ENCODE data around the gene CRIP1. TPM values are rescaled to one million over a fixed set of nuclear protein-coding genes. Genes with fewer than 3 reads are reported as not detected.

CRIP1 gene
- total and polyA plus RNA-seq, 12 donors = 34.0 to 170 (median 56.0) TPM

DNA sequence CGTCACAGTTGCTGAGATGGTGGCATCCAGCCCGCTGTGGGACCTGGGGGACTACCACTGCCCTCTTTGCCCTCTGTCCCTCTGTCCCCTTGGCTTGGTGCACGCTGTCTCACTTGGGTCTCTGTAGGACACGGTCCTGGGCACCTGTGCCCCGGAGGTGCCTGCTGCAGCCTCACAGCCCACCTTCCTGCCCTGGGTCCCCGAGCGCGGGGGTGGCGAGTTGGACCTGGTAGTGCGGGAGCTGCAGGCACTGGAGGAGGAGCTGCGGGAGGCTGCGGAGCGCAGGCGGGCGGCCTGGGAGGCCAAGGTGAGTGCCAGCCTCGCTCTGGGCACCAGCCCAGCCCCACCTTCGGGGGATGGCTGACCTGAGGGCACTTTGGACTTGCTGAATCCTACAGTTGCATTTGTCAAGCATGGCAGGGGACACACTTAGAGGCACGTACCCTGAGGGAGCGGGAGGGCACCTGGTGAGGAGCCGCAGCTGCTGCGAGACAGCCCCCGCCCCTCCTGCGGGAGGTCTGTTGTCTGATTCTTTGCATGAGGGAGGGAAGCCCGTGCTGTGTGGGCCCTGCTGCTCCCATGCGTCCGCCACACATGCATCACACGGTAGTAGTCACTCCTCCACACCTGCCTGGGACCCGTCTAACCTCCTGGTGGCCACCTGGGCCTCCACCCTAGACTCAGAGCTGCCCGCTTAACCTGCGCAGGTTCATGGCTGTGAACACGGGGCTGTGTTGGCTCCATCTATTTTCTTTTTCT lies 11.2 kb downstream of the CRIP1 start:
- intact Hi-C loops (cut with DNase I) = no loop called here
- no peaks in the 10 kb centered on the region for H3K9me3 ChIP-seq
- 93 to 94% methylated on average over 31 of the region's 31 CpGs for WGBS, 2 donors
- H3K27me3 ChIP-seq = no peaks in the 10 kb centered on the region
- DNase-seq = peak in 1 of 2 donors; percentile 18
- H3K27ac ChIP-seq = no peak overlapping the region
- no peak for ATAC-seq
- H3K36me3 ChIP-seq = peaks cover 0 to 11% (median 0%) of the 10 kb centered on the region in 9 donors
- TF ChIP-seq, protein P1, sequence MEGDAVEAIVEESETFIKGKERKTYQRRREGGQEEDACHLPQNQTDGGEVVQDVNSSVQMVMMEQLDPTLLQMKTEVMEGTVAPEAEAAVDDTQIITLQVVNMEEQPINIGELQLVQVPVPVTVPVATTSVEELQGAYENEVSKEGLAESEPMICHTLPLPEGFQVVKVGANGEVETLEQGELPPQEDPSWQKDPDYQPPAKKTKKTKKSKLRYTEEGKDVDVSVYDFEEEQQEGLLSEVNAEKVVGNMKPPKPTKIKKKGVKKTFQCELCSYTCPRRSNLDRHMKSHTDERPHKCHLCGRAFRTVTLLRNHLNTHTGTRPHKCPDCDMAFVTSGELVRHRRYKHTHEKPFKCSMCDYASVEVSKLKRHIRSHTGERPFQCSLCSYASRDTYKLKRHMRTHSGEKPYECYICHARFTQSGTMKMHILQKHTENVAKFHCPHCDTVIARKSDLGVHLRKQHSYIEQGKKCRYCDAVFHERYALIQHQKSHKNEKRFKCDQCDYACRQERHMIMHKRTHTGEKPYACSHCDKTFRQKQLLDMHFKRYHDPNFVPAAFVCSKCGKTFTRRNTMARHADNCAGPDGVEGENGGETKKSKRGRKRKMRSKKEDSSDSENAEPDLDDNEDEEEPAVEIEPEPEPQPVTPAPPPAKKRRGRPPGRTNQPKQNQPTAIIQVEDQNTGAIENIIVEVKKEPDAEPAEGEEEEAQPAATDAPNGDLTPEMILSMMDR (IDR thresholded peaks at IDR 0.05) = no peak
- H3K4me3 ChIP-seq = no peak overlapping the region
- peaks cover 0 to 15% (median 6%) of the 10 kb centered on the region in 9 donors for H3K4me1 ChIP-seq

DNA sequence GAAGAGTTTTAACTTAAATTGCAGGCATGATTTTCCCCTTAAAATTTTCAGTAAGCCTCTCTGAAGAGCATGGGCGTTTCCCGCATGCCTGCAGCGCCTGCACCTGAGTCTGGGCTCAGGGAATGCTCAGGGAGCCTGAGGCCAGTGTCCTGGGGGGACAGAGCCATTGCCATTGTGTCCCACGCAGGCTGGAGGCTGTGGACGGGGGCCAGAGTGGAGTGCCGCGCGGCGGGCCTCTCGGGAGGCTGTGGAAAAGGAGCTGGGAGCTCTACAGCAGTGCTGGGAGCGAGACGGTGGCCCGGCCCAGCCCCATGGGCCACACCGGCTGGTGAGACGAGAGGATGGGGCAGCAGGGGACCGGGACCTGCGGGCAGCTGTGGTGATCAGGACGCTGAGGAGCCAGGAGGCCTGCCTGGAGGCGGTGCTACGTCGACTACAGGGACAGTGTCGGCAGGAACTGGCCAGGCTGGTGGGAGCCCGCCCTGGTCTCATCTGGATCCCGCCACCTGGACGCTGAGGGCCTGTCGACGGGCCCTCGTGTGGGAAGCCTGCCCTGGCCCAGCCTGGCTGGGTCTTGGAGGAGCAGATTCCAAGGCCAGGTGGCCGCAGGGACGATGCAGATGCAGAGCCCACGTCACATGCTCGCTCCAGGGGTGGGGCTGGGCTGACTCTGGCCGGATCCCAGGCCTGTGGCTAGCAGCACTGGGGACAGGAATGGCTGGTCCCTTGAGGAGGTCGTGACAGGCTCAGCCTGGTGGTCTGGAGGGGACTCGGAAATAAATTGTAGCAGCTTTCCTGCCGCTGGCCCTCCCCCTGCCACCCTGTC lies 12.0 kb downstream of the CRIP1 start:
- Histone ChIP-seq H3K4me3 (no peak overlapping the region), H3K27ac (no peak overlapping the region), H3K9me3 (no peaks in the 10 kb centered on the region), H3K36me3 (peaks cover 0 to 11% (median 0%) of the 10 kb centered on the region in 9 donors), H3K4me1 (peaks cover 0 to 15% (median 6%) of the 10 kb centered on the region in 9 donors), H3K27me3 (no peaks in the 10 kb centered on the region)
- DNase-seq (peak in 1 of 2 donors; percentile 11), ATAC-seq (no peak)
- 83 to 87% methylated on average over 36 of the region's 36 CpGs for WGBS, 2 donors
- TF ChIP-seq, protein P1 (IDR thresholded peaks at IDR 0.05) = no peak
- intact Hi-C loops (cut with DNase I) = no loop called here

DNA sequence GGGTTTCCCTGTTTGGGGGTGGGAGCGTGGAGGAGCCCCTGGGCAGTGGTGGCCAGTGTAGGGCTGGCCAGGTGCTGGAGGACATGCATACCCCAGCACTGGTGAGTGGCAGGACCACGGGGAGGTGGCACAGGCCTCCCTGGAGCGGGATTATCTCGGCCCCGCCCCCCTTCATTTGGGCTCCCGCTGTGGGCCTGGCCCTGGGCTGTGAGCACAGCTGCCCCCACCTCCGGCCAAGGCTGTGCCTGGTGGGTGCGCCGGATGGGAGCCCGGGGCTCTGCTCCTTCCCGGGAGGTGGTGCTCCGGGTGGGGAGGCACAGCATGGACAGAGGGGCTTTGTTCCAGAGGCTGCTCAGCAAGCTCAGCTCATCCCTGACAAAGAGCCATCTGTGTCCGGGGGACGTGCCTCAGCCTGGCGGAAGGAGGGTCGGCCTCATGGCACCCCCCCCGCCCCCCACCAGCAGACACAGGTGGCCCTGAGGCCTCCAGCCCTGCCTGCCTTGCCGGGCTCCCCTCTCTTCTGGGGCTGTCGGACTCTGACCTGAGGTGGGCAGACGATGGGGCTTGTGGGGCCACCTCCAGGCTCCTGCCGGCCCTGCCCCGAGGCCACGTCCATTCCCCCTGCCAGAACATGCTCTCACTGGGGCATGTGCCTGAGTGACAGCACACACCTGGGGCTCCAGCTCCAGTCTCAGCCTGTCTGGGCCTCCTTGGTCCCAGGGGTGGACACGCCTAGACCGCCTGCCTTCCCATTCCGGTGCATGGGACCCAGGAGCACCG lies 12.8 kb downstream of the CRIP1 start:
- TF ChIP-seq, protein P1 (IDR thresholded peaks at IDR 0.05) = no peak
- Histone ChIP-seq H3K36me3 (peaks cover 0 to 11% (median 0%) of the 10 kb centered on the region in 9 donors), H3K27me3 (no peaks in the 10 kb centered on the region), H3K4me3 (no peak overlapping the region), H3K4me1 (peaks cover 0 to 15% (median 6%) of the 10 kb centered on the region in 9 donors), H3K27ac (no peak overlapping the region), H3K9me3 (no peaks in the 10 kb centered on the region)
- ATAC-seq (no peak), DNase-seq (peak in 1 of 2 donors; percentile 14)
- intact Hi-C loops (cut with DNase I) = no loop called here
- WGBS, 2 donors = 77 to 80% methylated on average over 26 to 27 of the region's 27 CpGs
